Measurements from ENCODE around the gene MS4A10.
A peak's percentile ranks its signal among the peaks of the same experiment; 100 is the strongest.

Gene MS4A10

GRCh38 chr11:60766547-60766946 is 18.6 kb upstream of the MS4A10 start:
- DNase-seq, result no peak

DNA sequence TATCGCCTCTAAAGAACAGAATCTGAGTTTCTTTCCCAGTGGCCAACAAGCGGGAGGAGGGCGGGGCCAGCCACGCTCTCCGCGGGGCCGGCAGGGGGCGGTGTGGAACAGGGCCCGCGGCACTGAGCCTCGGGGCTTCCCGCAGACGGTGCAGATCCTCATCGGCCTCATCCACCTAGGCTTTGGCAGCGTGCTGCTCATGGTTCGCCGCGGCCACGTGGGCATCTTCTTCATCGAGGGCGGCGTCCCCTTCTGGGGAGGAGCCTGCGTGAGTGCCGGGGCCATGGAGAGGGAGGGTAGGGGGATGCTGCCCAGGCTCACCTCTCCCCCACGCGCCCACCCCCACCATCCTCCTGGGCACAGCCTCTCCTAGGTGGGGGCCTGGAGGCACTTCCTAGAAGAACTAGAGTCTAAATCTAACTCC is 17.7 kb upstream of the MS4A10 start:
- peak; percentile 49 for DNase-seq

- DNase-seq, result no peak
Measured at GRCh38 chr11:60768202-60768601, 16.9 kb upstream of the MS4A10 start.

DNA sequence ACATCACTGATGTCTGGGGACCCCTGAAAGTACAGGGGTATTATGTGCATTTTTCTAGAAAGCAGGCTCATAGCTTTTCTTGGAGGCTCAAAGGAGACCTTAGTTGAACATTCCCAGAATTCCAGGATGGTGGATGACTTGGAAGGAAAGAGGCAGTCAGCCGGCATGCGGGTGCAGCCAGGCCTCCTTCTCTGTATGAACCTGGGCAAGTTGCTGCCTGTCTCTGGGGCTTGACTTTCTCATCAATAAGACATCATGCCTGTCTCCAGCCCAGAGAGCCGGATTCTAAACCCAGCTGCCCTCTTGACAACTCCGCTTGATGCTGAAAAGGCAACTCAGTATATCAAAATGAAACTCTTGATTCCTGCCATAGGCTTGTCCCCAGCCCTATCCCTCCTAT is 15.9 kb upstream of the MS4A10 start:
- DNase-seq, result no peak

DNA sequence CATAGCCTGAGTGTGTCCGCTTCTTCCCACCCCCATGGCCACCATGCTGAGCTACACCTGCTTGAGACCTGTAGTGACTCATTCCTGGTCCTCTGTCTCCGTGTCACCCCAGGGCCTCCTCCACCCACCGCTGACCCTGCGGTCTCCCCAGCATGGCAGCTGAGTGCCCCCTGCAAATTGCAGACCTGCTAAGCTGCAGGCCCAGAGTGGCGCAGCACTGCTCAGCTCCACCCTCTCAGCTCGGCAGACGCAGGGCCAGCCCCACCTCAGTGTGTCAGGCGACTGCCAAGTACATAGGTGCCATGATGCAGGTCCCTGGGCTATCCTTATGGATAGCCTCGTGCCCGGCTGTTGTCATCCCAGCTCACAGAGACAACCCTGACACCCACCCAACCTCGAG is 15.3 kb upstream of the MS4A10 start:
- no peak for DNase-seq

- DNase-seq, result no peak
Measured at GRCh38 chr11:60771146-60771545, 14.0 kb upstream of the MS4A10 start.

DNA sequence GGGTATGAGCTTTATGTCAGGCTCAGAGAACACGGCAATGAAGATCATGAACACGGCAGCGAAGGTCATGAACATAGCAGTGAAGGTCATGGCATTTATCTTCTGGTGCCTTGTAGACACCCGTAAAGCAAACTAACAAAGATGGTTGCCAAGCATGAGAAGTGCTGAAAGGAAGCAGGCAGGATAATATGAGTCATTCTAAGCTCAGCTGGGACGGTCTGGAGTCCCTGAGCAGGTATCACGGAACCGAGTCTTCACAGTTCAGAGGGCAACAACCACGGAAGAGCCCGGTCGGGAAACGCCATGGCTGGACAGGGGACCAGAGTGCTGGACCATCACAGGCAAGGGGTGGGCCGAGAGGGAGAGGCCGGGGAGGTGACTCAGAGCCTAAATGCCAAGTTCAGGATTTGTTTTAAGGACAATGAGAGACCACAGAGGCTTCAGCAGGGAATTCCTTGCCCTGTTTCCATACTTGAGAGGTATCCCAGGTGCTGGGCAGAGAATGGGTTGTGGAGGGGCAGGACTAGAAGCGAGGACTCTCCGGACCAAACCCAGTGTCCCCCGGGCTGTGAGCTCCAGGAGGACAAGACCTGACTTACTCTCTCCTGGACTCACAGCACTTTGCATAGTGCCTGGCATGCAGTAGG is 13.1 kb upstream of the MS4A10 start:
- DNase-seq, result no peak

DNA sequence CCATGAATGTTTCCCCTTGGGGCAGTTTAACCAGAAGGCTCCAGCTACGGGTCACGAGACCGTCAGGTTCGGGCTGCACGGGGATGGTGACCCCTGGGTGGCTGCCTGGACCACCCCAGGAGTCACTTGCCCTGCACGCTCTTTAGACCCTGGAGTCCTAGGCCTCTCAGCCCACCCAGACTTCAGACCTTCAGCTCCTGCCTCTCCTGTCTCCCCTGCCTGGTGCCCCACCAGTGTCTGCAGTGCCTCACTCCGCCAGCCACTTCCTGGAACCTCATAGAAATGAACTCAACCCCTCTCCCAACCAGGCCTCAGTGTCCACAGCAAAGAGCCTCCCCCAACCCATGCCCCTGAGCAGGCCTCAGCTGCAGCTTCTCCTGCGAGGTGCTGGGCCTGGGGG is 12.5 kb upstream of the MS4A10 start:
- DNase-seq, result no peak

DNA sequence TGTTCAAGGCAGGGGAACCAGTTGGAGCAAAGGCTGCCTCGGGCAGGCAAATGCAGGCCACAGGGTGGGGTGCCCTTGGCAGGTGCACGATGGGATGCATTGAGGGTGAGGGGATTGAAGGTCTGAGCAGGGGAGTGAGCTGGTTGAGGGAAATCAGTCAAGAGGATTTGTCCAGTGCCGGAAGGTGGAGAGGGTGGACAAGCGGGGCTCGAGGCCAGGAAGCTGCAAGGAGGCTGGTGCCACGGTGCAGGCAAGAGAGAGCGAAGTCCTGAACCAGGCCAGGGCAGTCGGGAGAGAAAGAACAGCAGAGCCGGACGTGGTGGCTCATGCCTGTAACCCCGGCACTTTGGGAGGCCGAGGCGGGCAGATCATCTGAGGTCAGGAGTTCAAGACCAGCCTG is 10.4 kb upstream of the MS4A10 start:
- no peak for DNase-seq

- DNase-seq, result peak; percentile 85
Measured at GRCh38 chr11:60775420-60775961, 9.6 kb upstream of the MS4A10 start.

DNA sequence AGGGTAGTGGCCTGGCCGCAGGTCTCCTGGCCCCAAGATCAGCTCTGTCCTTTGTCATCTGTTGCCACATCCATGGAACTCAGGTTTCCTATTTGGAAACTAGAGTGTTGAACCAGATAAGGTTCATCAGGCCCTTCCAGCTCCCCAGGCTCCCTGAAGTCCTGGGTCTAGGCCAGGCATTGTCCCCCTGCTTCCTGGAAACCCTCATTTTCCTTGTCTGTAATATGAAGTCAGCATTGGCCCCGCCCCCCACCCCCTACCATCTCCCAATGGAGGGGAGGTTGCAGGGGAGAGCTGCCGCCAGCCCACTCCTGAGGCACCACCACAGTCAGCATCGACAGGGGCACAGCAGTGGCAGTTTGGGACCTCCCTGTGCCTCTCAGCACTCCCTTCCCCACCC is 9.0 kb upstream of the MS4A10 start:
- DNase-seq, result no peak

DNA sequence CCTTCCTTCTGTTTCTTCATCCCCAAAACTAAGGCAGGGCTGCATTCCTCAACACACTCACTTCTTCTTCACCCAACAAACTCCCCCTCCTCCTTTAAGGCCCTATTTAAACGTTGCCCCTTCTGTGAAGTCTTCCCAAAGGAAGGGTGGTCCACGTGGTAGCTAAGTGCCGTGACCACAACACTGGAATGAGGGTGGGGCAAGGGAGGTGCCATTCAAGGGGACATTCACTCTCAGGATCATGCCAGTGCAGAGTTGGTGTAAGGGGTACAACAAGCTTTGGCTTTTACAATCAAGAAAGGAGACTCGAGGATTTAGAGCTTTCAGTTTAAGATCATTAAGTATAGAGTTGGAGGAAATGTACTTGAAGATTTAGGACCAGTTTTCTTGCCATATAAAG is 8.0 kb upstream of the MS4A10 start:
- DNase-seq, result no peak

GRCh38 chr11:60777572-60777971 is 7.6 kb upstream of the MS4A10 start:
- no peak for DNase-seq

DNA sequence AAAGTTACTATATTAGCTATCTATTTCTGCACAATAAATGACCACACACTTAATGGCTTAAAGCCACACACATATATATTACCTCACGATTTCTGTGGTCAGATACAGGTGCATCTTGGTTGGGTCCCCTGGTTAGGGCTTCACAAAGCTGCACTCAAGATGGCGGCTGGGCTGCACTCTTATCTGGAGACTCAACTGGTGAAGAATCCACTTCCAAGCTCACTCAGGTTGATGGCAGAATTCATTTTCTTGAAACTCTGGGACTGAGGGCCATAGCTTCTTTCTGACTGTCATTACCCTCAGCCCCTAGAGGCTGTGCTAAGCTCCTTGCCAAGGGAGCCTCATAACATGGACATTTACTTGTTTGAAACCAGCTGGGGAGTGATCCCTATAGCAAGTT is 5.1 kb upstream of the MS4A10 start:
- no peak for DNase-seq

GRCh38 chr11:60780774-60781173 is 4.4 kb upstream of the MS4A10 start:
- DNase-seq, result no peak

DNA sequence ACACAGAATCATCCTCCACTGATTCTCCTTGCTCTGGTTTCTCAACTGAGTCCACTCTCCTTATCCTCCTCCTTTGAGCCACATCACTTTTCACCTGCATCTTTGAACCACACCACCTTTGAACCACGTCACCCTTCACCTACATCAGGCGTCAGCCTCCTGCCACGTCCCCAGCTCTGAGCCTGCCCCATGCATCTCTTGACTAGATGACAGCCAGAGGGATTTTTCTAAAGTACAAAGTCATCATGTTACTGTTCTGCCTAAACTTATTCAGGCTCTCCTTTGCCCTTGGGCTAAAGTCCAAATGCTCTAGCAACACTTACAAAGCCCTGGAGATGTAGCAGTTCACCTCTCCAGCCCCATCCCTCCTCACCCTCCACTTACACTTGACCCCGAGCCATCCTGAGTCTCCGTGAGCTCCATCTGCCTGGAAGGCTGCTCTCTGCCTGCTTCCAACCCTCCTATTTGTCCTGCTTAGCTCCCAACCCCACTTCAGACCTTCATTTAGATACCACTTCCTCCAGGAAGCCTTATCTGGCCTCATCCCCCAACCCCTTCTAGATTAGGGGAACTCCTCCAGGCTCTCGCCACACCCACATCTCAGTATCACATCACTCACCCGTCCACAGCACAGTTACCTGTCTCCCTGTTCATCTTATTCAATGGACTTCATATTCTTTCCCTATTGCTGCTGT is 3.7 kb upstream of the MS4A10 start:
- DNase-seq, result no peak

DNA sequence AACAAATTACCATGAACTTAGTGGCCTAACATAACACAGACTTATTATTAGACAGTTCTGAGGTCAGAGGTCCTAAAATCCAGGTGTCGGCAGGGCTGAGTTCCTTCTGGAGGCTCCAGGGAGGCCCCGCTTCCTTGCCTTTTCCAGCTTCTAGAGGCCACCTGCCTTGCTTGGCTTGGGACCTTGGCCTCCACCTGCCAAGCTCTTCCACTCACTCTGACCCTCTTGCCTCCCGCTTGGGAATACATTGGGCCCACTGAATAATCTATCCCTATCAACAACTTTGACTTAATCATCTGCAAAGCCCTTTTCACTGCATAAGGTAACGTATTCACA is 3.2 kb upstream of the MS4A10 start:
- no peak for DNase-seq

DNA sequence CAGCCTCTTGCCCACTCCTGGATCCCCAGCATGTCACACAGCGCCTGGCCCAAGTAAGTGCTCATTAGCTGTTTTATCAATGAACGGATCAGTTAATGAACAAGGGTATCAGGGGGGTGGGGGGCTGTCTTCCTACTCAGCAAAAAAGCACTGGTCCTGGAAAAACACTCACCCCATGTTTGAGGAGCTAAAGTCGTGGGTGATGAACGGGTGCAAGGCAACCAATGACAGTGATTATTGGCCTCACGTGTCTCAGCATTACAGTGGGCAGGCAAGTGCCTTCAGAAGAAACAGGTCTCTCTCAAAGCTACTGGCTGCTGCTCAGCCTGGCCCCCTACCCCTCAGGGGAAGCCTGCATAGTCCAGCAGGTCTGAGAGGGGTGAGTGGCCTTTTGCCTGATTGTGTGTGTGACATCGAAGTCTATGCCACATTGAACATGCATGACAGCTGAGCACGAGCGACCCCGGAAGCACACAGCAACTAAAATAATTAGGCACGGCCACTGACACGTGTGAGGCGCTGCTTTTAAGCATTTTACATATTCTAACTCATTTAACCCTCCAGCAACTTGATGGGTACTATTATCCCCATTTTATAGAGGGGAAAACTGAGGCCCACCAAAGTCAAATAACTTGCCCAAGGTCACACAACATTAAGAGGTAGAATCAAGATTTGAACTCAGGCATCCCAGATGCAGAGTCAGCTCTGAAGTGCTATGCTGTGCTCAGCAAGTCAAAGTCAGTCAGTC is 2.6 kb upstream of the MS4A10 start:
- DNase-seq, result no peak

GRCh38 chr11:60783141-60783484 is 2.0 kb upstream of the MS4A10 start:
- DNase-seq, result no peak

DNA sequence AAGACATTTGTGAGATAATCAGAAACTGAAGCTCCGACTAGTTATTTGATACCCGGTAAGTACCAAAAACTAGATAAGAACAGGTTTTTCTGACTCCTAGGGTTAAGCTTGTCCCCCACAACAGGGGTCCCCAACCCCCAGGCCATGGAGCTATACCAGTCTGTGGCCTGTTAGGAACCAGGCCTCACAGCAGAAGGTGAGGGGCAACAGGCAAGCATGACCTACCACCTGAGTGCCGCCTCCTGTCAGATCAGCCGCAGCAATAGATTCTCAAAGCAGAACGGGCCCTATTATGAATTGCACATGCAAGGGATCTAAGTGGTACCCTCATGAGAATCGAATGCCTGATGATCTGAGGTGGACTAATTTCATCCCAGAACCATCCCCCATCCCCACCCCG is 1.2 kb upstream of the MS4A10 start:
- no peak for DNase-seq

DNA sequence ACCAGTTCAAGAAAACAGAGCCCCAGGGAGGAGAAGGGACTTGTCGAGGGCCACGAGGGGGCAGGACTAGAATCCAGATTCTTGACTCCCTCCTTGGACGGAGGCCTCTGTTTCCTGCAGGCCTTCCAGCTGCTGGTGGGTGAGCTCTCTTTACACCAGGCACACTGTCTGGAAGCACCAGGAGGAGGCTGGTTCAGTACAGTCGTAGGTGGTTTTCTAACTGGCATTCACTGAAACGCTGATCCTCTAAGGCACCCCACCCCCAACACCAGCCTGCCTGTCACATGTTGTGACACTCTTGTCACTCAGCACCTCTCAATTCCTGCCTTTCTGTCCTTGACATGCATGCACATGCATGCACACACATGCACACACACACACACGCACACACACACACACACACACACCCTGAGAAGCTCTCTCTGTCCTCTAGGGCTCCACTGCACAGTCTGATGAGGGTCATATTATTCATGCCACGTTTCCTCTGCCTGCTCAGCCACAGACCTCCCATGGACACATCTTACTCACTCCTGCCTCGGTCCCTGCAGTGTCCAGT is 751 bp downstream of the MS4A10 start:
- DNase-seq, result no peak

GRCh38 chr11:60786811-60787567 is 1.9 kb downstream of the MS4A10 start:
- no peak for DNase-seq

All from NCI-H82 (cell line).